Measurements from ENCODE around the gene BNIP5.
A peak's percentile ranks its signal among the peaks of the same experiment; 100 is the strongest.
"Not testable (repeated sequence)": the region's sequence is repeated elsewhere in the genome, so short reads cannot be mapped to it uniquely, and the experiment has no call there.

Gene BNIP5

GRCh38 chr6:36340618-36341454 lies 4.1 kb upstream of the BNIP5 start:
- peak; percentile 72 for DNase-seq

- DNase-seq, result no peak
Measured at GRCh38 chr6:36340306-36340617, 3.6 kb upstream of the BNIP5 start.

GRCh38 chr6:36339146-36339545 lies 2.5 kb upstream of the BNIP5 start:
- no peak for DNase-seq

- DNase-seq, result not testable (repeated sequence)
Measured at GRCh38 chr6:36338223-36338622, 1.5 kb upstream of the BNIP5 start.

GRCh38 chr6:36337814-36338213 lies 1.1 kb upstream of the BNIP5 start:
- DNase-seq, result no peak

- DNase-seq, result no peak
Measured at GRCh38 chr6:36336208-36336710, 429 bp downstream of the BNIP5 start.

- no peak for DNase-seq
Measured at GRCh38 chr6:36335465-36336207, 1.1 kb downstream of the BNIP5 start.

- DNase-seq, result no peak
Measured at GRCh38 chr6:36334832-36335459, 1.7 kb downstream of the BNIP5 start.

- no peak for DNase-seq
Measured at GRCh38 chr6:36333931-36334725, 2.6 kb downstream of the BNIP5 start.

- DNase-seq, result no peak
Measured at GRCh38 chr6:36333171-36333895, 3.4 kb downstream of the BNIP5 start.

GRCh38 chr6:36331381-36331780 lies 5.3 kb downstream of the BNIP5 start:
- DNase-seq, result no peak

GRCh38 chr6:36330366-36330765 lies 6.3 kb downstream of the BNIP5 start:
- no peak for DNase-seq

- DNase-seq, result no peak
Measured at GRCh38 chr6:36329798-36330291, 6.8 kb downstream of the BNIP5 start.

- no peak for DNase-seq
Measured at GRCh38 chr6:36328600-36328999, 8.1 kb downstream of the BNIP5 start.

GRCh38 chr6:36327919-36328236 lies 8.8 kb downstream of the BNIP5 start:
- DNase-seq, result no peak

- DNase-seq, result no peak
Measured at GRCh38 chr6:36327226-36327918, 9.3 kb downstream of the BNIP5 start.

- DNase-seq, result no peak
Measured at GRCh38 chr6:36326356-36326995, 10.2 kb downstream of the BNIP5 start.

- DNase-seq, result no peak
Measured at GRCh38 chr6:36324715-36325114, 12.0 kb downstream of the BNIP5 start.

GRCh38 chr6:36324191-36324590 lies 12.5 kb downstream of the BNIP5 start:
- DNase-seq, result no peak

GRCh38 chr6:36323062-36323461 lies 13.6 kb downstream of the BNIP5 start:
- no peak for DNase-seq

GRCh38 chr6:36322591-36322990 lies 14.1 kb downstream of the BNIP5 start:
- DNase-seq, result no peak
